Mesendoderm (in vitro differentiated cells): ENCODE results near the gene RBM10.

Experiments used
- DNase-seq: peaks from one replicate; pipeline ENCODE4 v3.0.0; 2013
- H2AK5ac ChIP-seq: 2 replicates; pipeline ENCODE4 v1.6.1; 2013; ENCODE audit warnings: low read length, inconsistent platforms
- H2BK120ac ChIP-seq: 2 replicates; pipeline ENCODE4 v1.6.1; 2013; ENCODE audit warnings: low read depth, mild to moderate bottlenecking, low read length, moderate library complexity, mixed read lengths
- H2BK15ac ChIP-seq: replicated peaks from 2 replicates; pipeline ENCODE4 v1.6.1; 2013; ENCODE audit warnings: low read depth, mild to moderate bottlenecking, moderate library complexity
- H2BK5ac ChIP-seq: 2 replicates; pipeline ENCODE4 v1.6.1; 2013; ENCODE audit warnings: low read length, inconsistent platforms
- H3K18ac ChIP-seq: 2 replicates; pipeline ENCODE4 v1.6.1; 2013; ENCODE audit warnings: mild to moderate bottlenecking, low read length, mixed read lengths
- H3K23ac ChIP-seq: one replicate; pipeline ENCODE4 v1.6.1; 2013; ENCODE audit warnings: low read length
- H3K27ac ChIP-seq: 2 replicates; pipeline ENCODE4 v1.5.1; 2013; ENCODE audit warnings: low read depth, mild to moderate bottlenecking, inconsistent platforms, low read length, moderate library complexity
- H3K27me3 ChIP-seq: 2 replicates; pipeline ENCODE4 v1.6.1; 2013; ENCODE audit warnings: low read length, control low read depth, mild to moderate bottlenecking, inconsistent platforms; ENCODE audit not compliant: insufficient read depth, poor library complexity
- H3K36me3 ChIP-seq: 2 replicates; pipeline ENCODE4 v1.6.1; 2013; ENCODE audit warnings: low read length, inconsistent platforms; ENCODE audit not compliant: control insufficient read depth, insufficient read depth
- H3K4ac ChIP-seq: one replicate; pipeline ENCODE4 v1.6.1; 2013; ENCODE audit warnings: low read depth, mild to moderate bottlenecking, low read length, moderate library complexity
- H3K4me1 ChIP-seq: 2 replicates; pipeline ENCODE4 v1.6.1; 2013; ENCODE audit warnings: low read depth, low read length, inconsistent platforms; ENCODE audit not compliant: control insufficient read depth
- H3K4me2 ChIP-seq: 2 replicates; pipeline ENCODE4 v1.6.1; 2013; ENCODE audit warnings: low read length
- H3K4me3 ChIP-seq: 2 replicates; pipeline ENCODE4 v1.5.1; 2013; ENCODE audit warnings: mild to moderate bottlenecking, low read length
- H3K56ac ChIP-seq: one replicate; pipeline ENCODE4 v1.6.1; 2013; ENCODE audit warnings: low read length
- H3K79me1 ChIP-seq: 2 replicates; pipeline ENCODE4 v1.6.1; 2013; ENCODE audit warnings: low read length, inconsistent platforms
- H3K79me2 ChIP-seq: 2 replicates; pipeline ENCODE4 v1.6.1; 2013; ENCODE audit warnings: mild to moderate bottlenecking, low read length; ENCODE audit not compliant: control insufficient read depth, insufficient read depth
- H3K9ac ChIP-seq: 2 replicates; pipeline ENCODE4 v1.6.1; 2013; ENCODE audit warnings: low read length, inconsistent platforms
- H4K5ac ChIP-seq: one replicate; pipeline ENCODE4 v1.6.1; 2013; ENCODE audit warnings: low read length
- H4K8ac ChIP-seq: one replicate; pipeline ENCODE4 v1.6.1; 2013; ENCODE audit warnings: low read depth, mild to moderate bottlenecking, control low read depth, low read length, moderate library complexity
- WGBS: extraction: QIAGEN DNeasy Blood & Tissue Kit; methylation state at CpG from one replicate; pipeline ENCODE4 v1.1.7; 2013; ENCODE audit warnings: low lambda C conversion rate, missing lambda C conversion rate; ENCODE audit not compliant: insufficient coverage; ENCODE audit errors: extremely low coverage; 5-methylcytosine and 5-hydroxymethylcytosine counted together

RBM10 gene

GRCh38 chrX:47179221-47179927, 34.4 kb downstream of the RBM10 start:
- no peak overlapping the region for H3K4ac ChIP-seq
- no peak overlapping the region for H4K8ac ChIP-seq
- no peak overlapping the region for H2AK5ac ChIP-seq
- H3K27me3 ChIP-seq = no peaks in the 10 kb centered on the region
- WGBS = no CpG with 5 or more reads among the region's 14 CpGs
- no peak overlapping the region for H3K4me3 ChIP-seq
- no peak overlapping the region for H4K5ac ChIP-seq
- no peak overlapping the region for H2BK15ac ChIP-seq
- no peaks in the 10 kb centered on the region for H3K79me1 ChIP-seq
- H3K4me2 ChIP-seq = no peak overlapping the region
- H3K23ac ChIP-seq = no peak overlapping the region
- H2BK120ac ChIP-seq = no peak overlapping the region
- H3K9ac ChIP-seq = no peak overlapping the region
- H3K56ac ChIP-seq = no peak overlapping the region
- no peak overlapping the region for H2BK5ac ChIP-seq
- no peak overlapping the region for H3K27ac ChIP-seq
- H3K36me3 ChIP-seq = peaks cover 2% of the 10 kb centered on the region
- no peaks in the 10 kb centered on the region for H3K79me2 ChIP-seq
- no peak overlapping the region for H3K18ac ChIP-seq
- no peaks in the 10 kb centered on the region for H3K4me1 ChIP-seq
- DNase-seq = no peak

GRCh38 chrX:47179928-47180255, 34.9 kb downstream of the RBM10 start:
- no peak overlapping the region for H3K4ac ChIP-seq
- no peak for DNase-seq
- no peak overlapping the region for H3K56ac ChIP-seq
- WGBS = no CpG with 5 or more reads among the region's 18 CpGs
- no peak overlapping the region for H3K23ac ChIP-seq
- H3K27ac ChIP-seq = no peak overlapping the region
- no peaks in the 10 kb centered on the region for H3K27me3 ChIP-seq
- H2AK5ac ChIP-seq = no peak overlapping the region
- H3K79me2 ChIP-seq = no peaks in the 10 kb centered on the region
- H3K4me2 ChIP-seq = no peak overlapping the region
- H2BK5ac ChIP-seq = no peak overlapping the region
- no peaks in the 10 kb centered on the region for H3K4me1 ChIP-seq
- H3K18ac ChIP-seq = no peak overlapping the region
- H3K79me1 ChIP-seq = no peaks in the 10 kb centered on the region
- no peak overlapping the region for H2BK120ac ChIP-seq
- H2BK15ac ChIP-seq = no peak overlapping the region
- peaks cover 2% of the 10 kb centered on the region for H3K36me3 ChIP-seq
- H4K5ac ChIP-seq = no peak overlapping the region
- H3K4me3 ChIP-seq = no peak overlapping the region
- H4K8ac ChIP-seq = no peak overlapping the region
- H3K9ac ChIP-seq = no peak overlapping the region

- no peak overlapping the region for H2BK120ac ChIP-seq
- WGBS = no CpG with 5 or more reads among the region's 8 CpGs
- no peak overlapping the region for H3K56ac ChIP-seq
- H3K18ac ChIP-seq = no peak overlapping the region
- H3K79me1 ChIP-seq = no peaks in the 10 kb centered on the region
- H3K4me1 ChIP-seq = no peaks in the 10 kb centered on the region
- no peak for DNase-seq
- H3K79me2 ChIP-seq = no peaks in the 10 kb centered on the region
- no peak overlapping the region for H3K27ac ChIP-seq
- H2BK5ac ChIP-seq = no peak overlapping the region
- H3K4me2 ChIP-seq = no peak overlapping the region
- H3K27me3 ChIP-seq = no peaks in the 10 kb centered on the region
- H2AK5ac ChIP-seq = no peak overlapping the region
- H3K4ac ChIP-seq = no peak overlapping the region
- H3K36me3 ChIP-seq = peaks cover 2% of the 10 kb centered on the region
- H2BK15ac ChIP-seq = no peak overlapping the region
- H3K9ac ChIP-seq = no peak overlapping the region
- no peak overlapping the region for H4K8ac ChIP-seq
- no peak overlapping the region for H4K5ac ChIP-seq
- H3K4me3 ChIP-seq = no peak overlapping the region
- H3K23ac ChIP-seq = no peak overlapping the region
Measured at GRCh38 chrX:47180346-47180745, 35.3 kb downstream of the RBM10 start.

GRCh38 chrX:47181301-47181700, 36.3 kb downstream of the RBM10 start:
- no peak for DNase-seq
- Histone ChIP-seq H3K79me1 (no peaks in the 10 kb centered on the region), H3K36me3 (peaks cover 2% of the 10 kb centered on the region), H3K27ac (no peak overlapping the region), H3K79me2 (no peaks in the 10 kb centered on the region), H2AK5ac (no peak overlapping the region), H4K8ac (no peak overlapping the region), H3K23ac (no peak overlapping the region), H2BK5ac (no peak overlapping the region), H2BK120ac (no peak overlapping the region), H3K4me2 (no peak overlapping the region), H4K5ac (no peak overlapping the region), H3K27me3 (no peaks in the 10 kb centered on the region), H3K9ac (no peak overlapping the region), H3K56ac (no peak overlapping the region), H3K4ac (no peak overlapping the region), H3K18ac (no peak overlapping the region), H3K4me3 (no peak overlapping the region), H2BK15ac (no peak overlapping the region), H3K4me1 (no peaks in the 10 kb centered on the region)
- no CpG with 5 or more reads among the region's 10 CpGs for WGBS

GRCh38 chrX:47182106-47182700, 37.2 kb downstream of the RBM10 start:
- H3K4me1 ChIP-seq = no peaks in the 10 kb centered on the region
- H2BK5ac ChIP-seq = no peak overlapping the region
- H4K8ac ChIP-seq = no peak overlapping the region
- no peak overlapping the region for H4K5ac ChIP-seq
- no peak overlapping the region for H3K56ac ChIP-seq
- H3K18ac ChIP-seq = no peak overlapping the region
- no peak overlapping the region for H3K4me3 ChIP-seq
- no peak overlapping the region for H2BK120ac ChIP-seq
- no peak overlapping the region for H3K4me2 ChIP-seq
- no peak overlapping the region for H3K23ac ChIP-seq
- H3K9ac ChIP-seq = no peak overlapping the region
- H2AK5ac ChIP-seq = no peak overlapping the region
- H2BK15ac ChIP-seq = no peak overlapping the region
- no peak overlapping the region for H3K27ac ChIP-seq
- DNase-seq = no peak
- H3K4ac ChIP-seq = no peak overlapping the region
- H3K79me2 ChIP-seq = no peaks in the 10 kb centered on the region
- WGBS = no CpG with 5 or more reads among the region's 9 CpGs
- no peaks in the 10 kb centered on the region for H3K27me3 ChIP-seq
- no peaks in the 10 kb centered on the region for H3K79me1 ChIP-seq
- H3K36me3 ChIP-seq = peaks cover 2% of the 10 kb centered on the region

GRCh38 chrX:47184486-47184885, 39.5 kb downstream of the RBM10 start:
- Histone ChIP-seq H2AK5ac (no peak overlapping the region), H3K4me3 (no peak overlapping the region), H3K56ac (no peak overlapping the region), H3K27me3 (no peaks in the 10 kb centered on the region), H3K4me1 (no peaks in the 10 kb centered on the region), H3K4me2 (no peak overlapping the region), H2BK5ac (no peak overlapping the region), H2BK15ac (no peak overlapping the region), H3K18ac (no peak overlapping the region), H3K27ac (no peak overlapping the region), H4K5ac (no peak overlapping the region), H3K4ac (no peak overlapping the region), H3K23ac (no peak overlapping the region), H2BK120ac (no peak overlapping the region), H3K36me3 (peaks cover 2% of the 10 kb centered on the region), H3K9ac (no peak overlapping the region), H3K79me1 (no peaks in the 10 kb centered on the region), H4K8ac (no peak overlapping the region), H3K79me2 (no peaks in the 10 kb centered on the region)
- DNase-seq = no peak
- WGBS = no CpG with 5 or more reads among the region's 4 CpGs
